NOMO-1 treated with dmso at 0.1 percent for 144 hours (cell line): ENCODE data around the gene FCHSD2.
"Not testable (repeated sequence)": the region's sequence is repeated elsewhere in the genome, so short reads cannot be mapped to it uniquely, and the experiment has no call there.

ENCODE experiments used
- DNase-seq: peaks from one replicate; lab custom pipeline; 2025; ENCODE audit not compliant: unreplicated experiment; lab: John Stamatoyannopoulos, UW

FCHSD2 gene

DNA sequence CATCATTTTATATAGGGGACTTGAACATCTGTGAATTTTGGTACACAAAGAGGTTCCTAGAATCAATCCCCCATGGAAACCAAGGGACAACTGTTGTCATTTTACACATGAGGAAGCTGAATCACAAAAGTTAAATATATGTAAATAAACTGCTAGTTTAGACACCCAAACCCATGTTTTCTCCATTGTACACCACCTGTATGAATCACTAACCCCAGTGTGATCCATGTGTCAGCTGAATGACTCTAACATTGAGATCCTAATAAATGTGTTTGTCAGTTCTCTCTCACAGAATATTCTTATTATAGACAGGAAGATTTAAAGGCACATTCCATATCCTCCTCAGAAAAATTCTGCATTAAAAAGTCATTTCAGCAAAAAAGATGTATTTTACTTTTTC lies 244.6 kb downstream of the FCHSD2 start:
- no peak for DNase-seq

DNA sequence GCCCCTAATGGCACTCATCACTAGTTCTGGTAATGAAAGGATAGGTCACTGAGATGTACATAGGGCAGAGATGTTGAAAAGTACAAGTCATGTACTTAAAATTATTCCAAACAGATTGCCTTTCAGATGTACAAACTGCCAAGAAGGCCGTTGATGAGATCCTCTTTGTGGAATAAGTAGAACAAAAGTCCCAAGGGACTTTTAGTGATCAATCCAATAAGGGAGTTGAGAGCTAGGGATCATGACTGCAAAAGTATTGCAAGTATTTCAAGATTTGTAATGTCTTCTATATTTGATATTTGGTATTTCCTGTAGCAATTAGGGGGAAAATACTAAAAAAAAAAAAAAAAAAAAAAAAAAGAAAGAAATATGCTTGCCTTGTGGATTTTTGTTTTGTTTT lies 245.7 kb downstream of the FCHSD2 start:
- no peak for DNase-seq

DNA sequence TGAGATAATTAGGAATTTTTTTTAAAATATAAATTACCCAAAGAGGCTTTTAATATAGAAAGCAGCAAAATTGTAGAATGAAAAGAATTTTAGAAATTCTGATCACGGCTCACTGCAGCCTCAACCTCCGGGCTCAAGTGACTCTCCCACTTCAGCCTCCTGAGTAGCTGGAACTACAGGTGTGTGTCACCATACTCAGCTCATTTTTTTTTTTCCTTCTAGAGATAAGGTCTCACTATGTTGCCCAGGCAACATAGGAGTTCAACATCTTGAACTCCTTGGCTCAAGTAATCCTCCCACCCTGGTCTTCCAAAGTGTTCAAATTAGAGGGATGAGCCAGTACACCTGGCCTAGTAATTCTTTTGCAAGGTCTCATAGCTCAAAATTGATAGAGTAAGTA lies 251.2 kb downstream of the FCHSD2 start:
- no peak for DNase-seq

DNA sequence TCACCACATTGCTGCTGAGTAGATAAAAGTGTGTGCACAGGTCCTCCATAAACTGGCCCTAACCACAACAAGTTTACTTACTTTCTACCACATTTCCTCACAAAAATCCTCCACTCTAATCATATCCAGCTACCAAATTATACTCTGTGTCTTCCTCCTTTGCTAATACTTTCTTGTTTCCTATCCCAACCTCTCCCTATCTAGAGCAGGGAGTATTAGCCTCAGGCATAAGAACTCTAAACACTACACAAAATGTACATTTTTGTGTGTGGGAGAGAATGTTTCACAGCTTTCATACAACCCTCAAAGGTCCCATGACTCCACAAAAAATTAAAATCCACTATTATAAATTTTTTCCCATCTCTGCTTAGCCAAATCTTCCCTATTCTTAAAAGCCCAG lies 255.5 kb downstream of the FCHSD2 start:
- no peak for DNase-seq

DNA sequence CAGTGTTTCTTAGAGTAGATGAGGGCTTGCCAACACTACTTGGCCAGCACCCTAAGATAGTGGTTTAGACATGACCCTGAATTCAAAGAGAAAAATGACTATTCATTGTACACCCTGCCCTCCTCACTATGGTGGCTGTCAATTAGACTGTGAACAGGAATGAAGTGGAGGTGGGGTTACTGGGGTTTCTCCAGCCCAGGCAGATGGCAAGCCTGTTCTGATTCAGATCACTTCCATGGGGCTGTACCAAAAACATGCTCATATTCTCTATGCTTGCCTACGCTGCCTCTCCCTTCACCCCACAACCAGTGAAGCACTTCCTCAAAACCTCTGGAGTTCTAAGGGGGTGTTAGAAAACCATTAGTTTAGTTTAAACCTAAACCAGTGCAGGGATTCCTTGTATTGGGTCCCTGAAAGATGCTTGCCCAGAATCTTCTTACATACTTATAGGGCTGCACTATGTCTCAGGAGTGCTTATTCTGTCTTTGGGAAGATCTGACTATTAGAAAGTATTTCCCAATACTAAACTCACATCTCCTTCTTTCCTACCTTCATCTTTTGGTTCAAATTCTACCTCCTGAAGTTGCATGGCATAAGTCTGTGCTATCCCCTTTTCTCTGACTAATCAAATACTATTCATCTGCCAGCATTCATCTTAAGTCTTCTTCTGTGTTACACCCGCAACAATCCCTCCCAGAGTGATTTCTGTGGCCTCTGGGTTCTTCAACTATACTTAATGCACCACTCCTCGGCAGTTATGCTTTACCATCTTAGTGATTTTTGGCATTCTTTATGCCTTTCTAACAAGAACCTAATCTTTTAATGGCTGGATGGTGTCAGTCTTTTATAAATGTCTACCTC lies 256.1 kb downstream of the FCHSD2 start:
- no peak for DNase-seq

DNA sequence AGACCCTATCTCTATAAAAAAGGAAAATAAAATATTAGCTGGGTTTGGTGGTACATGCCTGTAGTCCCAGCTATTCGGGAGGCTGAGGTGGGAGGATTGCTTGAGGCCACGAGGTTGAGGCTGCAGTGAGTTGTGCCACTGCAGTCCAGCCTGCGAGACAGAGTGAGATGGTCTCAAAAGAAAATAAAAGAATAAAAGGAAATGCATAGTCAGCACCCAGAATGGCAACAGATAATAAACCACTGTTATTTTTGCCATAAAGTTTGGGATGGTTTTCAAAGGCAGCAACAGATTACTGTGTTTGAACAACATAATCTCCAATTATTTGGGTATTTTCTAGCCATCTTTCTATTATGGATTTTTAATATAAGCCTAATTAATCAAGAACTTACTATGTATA lies 266.0 kb downstream of the FCHSD2 start:
- no peak for DNase-seq

DNA sequence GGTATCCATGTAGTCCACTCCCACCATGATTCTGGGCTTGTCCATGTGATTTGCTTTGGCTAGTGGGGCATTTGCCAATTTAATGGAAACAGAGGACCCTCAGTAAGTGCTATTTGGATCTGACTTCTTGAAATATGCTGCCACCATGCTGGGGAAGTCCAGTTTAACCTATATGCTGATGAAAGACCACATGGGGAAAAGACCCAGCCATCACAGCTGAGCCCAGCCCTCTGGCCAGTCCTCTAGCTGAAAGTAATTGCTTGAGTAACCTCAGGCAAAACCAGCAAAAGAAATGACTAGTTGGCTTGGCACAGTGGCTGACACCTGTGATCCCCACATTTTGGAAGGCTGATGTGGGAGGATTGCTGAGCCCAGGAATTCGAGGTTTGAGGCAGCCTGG lies 266.4 kb downstream of the FCHSD2 start:
- DNase-seq = no peak

DNA sequence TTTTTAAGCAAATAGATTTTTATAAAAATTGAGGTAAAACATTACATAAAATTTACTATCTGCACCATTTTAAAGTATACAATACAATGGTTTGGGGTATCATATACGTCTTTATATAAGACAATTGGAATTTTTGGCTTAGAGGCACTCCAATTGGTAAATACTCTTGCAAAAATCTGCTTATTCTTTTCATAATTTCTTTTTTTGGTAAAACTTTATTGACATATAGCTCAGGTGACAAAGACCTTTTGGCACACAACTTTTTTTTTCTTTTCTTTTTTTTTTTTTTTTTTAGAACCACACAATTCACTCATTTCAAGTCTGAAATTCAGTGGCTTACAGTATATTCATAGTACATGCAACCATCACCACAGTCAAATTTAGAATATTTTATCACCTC lies 270.1 kb downstream of the FCHSD2 start:
- no peak for DNase-seq

DNA sequence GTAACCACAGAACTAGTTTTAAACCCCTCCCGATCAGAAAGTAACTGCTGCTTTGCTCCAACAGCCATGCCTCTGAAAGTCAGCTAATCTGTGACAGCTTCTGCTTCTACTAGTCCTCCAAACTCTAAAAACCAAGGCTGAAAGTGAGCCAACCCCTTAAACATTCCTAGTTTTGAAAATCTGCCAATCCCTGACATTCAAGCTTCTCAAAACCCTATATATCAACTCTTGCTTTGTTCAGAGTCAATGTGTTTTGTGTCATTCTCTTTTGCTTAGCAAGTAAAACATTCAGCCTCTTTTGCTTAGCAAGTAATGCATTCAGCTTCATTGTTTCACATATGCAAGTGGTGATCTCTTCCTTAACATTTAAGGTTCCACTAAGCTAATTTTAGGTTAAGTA lies 271.0 kb downstream of the FCHSD2 start:
- DNase-seq = no peak

DNA sequence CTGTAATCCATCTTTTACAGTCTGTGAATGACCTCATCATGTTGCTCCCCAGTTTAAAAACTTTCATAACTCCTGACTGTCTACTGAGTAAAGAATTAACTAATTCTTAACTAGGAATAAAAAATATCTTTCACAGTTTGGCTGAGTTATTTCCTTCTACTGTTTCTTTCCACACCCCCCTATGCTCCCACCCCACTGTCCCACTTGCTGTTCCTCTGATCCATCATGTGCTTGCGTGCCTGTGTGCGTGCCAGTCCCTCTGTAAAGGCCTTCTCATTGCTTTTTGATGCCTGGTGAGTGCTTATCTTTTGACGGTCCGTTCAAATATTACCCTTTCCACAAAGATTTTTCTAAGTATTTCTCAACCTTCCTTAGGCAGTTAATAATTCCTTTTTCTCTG lies 272.3 kb downstream of the FCHSD2 start:
- DNase-seq = no peak

DNA sequence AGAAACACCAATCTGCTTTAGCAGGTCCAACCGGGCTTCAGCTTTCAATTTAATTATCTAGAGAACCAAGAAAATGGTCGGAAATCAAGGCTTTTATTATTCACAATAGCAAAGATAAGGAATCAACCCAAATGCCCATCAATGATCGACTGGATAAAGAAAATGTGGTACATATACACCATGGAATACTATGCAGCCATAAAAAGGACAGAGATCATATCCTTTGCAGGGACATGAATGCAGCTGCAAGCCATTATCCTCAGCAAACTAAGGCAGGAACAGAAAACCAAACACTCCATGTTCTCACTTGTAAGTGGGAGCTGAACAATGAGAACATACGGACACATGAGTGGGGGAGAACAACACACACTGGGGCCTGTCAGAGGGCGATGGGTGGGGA lies 274.1 kb downstream of the FCHSD2 start:
- DNase-seq = no peak

DNA sequence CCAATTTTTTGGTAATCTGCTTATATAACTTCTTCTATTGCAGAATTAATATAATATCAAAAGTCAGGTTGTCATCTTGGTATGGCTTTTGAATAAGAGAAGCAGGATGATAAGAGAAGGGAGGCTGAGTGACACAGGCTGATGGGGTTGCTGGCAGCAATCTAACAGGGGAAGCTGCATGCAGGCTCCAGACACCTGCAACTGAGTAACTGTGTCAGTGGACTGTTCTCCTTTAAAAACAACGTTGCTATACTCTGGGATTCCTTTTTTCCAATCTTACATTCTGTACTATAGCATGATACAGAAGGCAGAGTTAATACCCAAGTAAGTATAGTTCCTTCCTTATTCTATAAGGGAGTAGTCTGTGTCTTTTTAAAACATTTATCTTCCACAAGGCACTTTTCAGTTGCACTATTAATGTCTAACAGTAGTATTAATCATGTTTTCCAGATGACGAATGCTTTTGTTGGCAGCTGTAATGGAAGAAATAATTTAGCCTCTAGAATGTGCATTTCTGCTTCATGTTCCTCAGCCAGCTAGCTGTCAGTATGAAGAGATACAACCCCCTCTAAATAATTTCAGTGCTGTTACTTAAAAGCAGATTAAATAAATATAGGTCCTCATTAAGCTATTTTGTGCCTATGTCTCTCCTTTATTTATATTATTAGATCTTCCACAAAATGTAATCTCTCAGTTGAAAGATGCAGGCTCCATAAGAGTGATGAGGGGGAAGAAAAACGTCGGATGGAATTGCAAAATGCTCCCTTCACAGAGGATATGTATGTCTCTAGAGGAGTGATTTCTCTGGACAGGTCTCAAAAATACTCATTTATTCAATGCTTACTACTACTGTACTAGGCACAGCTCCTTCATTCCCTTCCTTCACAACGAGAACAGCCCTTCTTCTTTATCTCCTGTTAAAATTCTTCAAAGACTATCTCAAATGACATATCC lies 277.1 kb downstream of the FCHSD2 start:
- no peak for DNase-seq

DNA sequence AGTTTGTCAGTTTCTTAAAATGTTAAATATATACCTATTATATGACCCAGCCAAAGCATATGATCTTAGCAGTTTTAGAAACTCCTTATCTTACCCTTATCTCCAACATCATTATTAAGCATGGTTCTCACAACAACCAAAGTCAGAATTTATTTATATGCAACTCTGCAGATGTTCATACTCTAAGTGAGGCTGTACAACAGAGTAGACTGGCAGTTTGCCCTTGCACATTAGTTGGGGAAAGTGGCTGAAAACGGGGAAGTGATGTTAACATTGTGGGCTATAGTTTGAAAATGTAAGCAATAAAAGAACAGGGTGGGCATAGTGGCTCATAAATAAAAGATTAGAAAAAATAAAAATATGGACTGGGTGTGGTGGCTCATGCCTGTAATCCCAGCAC lies 278.2 kb downstream of the FCHSD2 start:
- no peak for DNase-seq

DNA sequence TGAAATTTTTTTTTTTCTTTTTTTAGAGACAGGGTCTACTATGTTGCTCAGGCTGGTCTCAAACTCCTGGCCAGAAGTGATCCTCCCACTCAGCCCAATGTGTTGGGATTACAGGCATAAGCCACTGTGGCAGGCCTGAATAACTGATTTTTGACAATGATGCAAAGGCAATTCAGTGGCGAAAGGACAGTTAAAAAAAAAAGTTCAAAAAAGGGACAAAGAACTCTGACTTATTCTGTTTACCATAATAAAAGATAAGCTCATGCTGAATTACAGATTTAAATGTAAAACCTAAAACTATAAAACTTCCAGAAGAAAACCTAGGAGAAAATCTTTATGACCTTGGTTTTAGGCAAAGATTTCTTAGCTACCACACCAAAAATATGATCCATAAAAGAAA lies 279.0 kb downstream of the FCHSD2 start:
- no peak for DNase-seq

DNA sequence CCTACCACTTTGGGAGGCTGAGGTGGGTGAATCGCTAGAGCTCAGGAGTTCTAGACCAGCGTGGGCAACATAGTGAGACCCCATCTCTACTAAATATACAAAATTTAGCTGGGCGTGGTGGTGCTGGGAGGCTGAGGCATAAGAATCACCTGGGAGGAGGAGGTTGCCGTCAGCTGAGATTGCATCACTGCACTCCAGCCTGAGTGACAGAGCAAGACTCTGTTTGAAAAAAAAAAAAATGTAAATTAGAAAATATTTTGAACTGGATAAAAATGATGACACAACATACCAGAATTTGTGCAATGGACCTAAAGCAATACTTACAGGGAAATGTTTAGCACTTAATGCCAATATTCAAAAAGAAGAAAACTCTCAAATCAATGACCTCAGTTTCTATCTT lies 281.5 kb downstream of the FCHSD2 start:
- DNase-seq = no peak

DNA sequence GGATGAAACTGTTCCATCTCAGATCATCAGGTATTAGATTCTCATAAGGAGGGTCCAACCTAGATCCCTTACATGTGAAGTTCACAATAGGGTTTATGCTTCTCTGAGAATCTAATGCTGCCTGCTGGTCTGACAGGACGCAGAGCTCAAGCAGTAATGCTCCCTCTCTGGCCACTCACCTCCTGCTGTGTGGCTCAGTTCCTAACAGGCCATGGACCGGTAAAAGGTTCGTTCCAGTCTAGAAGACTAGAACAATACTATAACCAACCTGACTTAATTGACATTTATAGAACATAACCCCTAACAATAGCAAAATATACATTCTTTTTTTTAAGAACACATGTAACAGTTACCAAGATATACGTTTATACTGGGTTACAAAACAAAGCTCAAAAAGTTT lies 282.1 kb downstream of the FCHSD2 start:
- no peak for DNase-seq

DNA sequence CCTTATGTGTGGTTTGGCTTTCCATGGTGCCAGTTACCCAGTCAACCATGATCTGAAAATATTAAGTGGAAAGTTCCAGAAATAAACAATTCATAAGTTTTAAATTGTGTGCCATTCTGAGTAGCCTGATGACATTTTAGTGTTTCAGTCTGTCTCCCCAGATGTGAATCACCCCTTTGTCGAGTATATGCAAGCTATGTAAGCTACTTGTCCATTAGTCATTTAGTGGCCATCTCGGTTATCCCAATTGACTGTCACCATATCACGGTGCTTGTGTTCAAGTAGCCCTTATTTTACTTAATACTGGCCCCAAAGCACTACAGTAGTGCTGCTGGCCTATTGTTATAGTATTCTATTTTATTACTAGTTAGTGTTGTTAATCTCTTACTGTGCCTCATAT lies 283.0 kb downstream of the FCHSD2 start:
- DNase-seq = no peak

DNA sequence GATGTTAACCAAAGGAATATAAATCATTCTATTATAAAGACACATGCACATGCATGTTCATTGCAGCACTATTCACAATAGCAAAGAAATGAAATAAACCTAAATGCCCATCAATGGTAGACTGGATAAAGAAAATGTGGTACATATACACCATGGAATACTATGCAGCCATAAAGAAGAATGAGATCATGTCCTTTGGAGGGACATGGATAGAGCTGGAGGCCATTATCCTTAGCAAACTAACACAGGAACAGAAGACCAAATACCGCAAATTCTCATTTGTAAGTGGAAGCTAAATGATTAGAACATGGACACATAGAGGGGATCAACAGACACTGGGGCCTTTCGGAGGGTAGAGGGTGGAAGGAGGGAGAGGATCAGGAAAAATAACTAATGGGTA lies 283.9 kb downstream of the FCHSD2 start:
- not testable (repeated sequence) for DNase-seq

DNA sequence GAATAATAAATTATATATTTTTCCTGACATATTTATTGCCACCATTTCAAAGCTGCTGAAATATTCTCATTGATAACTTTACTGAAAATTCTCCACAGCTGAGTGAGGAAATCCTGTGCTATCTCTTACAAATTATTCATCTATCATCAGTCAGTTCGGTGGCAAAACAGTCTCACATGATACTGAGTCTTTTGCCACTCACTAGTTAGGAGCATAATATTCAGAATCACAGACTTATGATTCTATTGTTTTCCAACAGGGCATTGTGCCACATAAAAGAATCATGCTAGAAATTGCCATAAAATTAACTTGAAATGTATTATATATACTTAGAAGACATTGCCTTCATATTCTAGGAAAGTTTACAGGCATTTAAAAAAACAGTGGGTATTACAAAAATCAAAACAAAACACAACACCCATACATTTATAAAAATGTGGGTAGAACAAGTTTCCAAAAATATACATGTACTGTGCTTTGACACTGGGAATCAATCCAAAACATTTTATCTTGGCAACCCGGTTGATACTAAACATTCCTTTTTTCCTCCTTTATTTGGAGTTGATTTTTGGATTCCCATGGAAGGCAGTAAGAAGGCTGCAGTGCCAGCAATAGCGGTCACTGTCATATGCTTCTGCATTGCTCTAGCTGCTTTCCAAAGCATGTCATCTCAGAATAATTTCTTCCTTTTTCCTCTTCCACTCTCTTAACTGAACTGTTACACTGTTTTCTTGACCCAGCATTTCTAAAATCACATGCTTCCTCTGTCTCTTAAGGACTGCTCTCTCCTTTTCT lies 285.4 kb downstream of the FCHSD2 start:
- no peak for DNase-seq

DNA sequence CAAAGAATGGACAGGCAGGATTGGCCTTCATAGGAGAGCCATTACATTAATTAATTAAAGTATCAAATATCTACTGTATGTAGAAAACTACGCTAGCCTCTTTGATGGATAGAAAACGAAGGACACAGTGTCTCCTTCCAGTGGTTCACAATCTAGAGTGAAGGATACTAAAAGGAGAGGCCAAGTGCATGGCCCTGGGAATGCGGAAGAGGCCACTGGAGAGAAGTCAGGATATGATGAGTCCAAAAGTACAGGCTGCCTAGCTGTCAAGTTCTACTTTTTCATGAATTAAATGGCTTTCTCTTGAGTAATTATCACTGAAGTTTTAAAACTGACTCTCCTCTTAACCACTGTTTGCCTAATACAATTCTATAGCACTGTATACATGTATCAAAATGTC lies 286.1 kb downstream of the FCHSD2 start:
- DNase-seq = no peak

DNA sequence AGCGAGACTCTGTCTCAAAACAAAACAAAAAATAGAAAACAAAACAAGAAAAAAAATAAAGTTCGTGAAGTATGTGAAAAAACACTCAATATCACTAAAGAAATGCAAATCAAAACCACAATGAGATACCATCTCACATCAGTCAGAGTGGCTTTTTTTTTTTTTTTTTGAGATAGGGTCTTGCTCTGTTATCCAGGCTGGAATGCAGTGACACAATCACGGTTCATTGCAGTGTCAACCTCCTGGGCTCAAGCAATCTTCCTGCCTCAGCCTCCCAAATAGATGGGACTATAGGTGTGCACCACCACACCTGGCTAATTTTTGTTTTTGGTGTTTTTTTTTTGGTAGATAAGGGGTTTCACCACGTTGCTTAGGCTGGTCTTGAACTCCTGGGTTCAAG lies 290.4 kb downstream of the FCHSD2 start:
- no peak for DNase-seq
